ENCODE results near the gene C2orf92.

C2orf92 gene

DNA sequence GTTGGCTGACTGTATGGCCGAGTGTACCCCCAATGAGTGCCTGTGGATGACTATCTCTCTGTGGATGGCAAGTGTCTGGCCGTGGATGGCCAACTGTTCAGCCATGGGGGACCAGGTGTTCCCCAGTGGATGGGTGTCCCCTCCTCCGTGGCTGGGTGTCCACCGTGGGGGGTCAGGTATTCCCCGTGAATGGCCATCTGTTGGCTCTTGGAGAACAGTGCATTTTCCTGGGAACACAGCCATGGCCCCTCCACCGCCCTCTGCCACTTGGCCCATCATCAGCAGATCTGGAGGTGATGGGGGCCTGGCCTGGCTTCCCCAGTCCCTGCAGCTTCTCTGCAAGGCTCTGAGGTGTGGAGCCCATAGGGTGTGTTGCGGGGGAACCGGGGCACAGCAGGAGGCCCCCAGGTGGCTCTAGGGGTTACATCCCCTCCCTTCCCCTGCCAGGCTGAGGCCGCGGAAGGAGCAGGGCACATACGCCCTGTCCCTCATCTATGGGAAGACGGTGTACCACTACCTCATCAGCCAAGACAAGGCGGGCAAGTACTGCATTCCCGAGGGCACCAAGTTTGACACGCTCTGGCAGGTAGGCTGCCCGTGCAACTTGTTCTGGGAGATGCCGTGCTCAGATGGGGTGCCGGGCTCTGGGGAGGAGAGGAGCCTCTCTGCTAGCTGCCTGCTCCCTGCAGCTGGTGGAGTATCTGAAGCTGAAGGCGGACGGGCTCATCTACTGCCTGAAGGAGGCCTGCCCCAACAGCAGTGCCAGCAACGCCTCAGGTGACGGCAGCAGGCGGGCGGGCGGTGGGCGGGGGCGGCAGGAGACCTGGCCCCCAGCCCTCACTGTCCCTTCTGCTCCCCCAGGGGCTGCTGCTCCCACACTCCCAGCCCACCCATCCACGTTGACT is 63.2 kb downstream of the C2orf92 start:
- no peak for DNase-seq

DNA sequence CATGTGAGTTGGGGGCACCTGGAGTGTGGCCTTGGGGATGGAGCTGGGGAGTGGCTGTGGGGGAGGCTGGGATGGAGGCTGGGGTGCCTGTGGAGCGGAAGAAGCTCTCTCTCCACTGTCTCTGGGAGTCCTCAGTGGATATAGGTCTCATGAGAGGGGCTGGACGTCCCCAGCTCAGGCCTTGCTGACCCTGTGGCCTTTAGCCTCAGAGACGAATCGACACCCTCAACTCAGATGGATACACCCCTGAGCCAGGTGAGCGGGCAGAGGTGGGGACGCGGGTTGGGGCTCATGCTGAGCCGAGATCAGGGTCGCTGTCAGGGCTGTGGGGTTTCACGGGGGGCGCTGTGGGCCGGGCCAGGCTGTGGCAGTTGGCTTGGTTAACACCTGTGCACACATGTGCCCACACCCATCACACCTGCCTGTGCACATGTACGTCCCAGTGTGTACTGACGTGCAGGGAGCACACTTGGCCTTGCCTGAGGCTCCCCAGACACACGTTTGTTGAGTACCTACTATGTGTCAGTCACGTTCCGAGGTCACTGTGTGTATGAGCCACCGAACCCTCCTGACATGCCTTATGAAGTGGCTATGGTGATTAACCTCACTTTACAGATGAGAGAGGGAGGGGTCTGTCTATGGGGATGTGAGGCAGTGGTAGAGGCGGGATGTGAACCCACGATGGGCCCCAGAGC is 64.0 kb downstream of the C2orf92 start:
- no peak for DNase-seq

DNA sequence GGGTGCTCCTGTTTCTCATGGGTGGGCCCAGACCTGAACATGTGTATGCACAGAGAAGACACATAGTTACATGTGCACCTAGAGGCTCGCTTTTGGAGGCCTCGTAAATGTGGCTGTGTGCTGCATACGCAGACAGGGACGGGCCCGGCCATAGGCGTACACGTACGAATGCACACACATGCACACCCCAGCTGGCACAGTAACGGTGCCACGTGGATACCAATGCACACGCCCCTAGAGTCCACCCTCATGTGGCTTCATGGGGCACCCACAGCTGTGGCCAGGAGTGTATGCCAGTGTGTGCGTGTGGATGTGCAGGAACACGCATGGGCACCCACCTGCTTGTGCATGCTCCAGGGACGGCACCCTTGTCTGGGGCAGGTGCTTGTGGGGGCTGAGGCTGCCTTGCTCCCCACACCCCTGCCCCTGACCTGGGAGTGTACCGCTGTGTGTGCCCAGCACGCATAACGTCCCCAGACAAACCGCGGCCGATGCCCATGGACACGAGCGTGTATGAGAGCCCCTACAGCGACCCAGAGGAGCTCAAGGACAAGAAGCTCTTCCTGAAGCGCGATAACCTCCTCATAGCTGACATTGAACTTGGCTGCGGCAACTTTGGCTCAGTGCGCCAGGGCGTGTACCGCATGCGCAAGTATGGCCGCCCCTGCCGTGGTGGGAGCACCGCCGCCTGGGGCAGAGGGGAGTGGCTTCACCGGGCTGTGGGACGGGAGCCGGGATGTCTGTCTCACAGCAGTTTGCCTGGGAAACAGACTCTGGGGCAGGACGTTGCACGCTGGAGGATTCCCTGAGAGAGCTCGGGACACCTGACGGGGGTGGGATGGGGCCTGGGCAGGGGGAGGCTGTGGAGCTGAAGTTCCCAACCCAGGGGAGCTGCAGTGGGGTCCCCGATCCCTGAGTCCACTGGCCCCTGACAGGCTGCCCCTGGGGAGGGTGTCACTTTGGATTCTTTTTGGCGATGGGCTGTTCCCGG is 64.8 kb downstream of the C2orf92 start:
- no peak for DNase-seq

DNA sequence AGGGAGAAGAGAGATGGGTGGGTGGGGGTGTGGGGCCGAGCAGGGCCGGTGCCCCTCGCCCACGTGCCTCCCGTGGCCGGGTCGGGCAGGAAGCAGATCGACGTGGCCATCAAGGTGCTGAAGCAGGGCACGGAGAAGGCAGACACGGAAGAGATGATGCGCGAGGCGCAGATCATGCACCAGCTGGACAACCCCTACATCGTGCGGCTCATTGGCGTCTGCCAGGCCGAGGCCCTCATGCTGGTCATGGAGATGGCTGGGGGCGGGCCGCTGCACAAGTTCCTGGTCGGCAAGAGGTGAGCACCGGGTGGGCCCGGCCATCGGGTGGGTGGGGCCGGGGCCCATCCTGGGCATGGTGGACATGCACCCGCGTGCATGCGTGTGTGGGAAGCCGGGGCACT is 65.6 kb downstream of the C2orf92 start:
- no peak for DNase-seq

DNA sequence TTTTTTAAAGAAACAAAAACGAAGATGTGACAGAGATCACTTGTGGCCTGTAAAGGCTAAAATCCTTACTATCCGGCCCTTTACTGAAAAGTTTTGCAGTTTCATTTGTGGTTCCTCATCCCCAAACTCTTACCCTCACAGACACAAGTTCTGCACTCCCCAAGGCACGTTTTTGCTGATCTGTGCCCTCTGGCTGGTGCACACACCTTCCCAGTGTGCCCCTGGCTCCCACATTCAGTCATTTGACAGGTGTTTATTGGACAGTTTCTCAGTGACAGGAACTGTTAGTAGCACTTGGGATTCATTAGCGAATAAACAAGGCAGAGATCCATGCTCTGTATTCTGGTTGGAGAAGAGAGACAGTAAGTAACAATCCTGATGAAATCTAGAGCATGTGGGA is 66.7 kb downstream of the C2orf92 start:
- DNase-seq: no peak

DNA sequence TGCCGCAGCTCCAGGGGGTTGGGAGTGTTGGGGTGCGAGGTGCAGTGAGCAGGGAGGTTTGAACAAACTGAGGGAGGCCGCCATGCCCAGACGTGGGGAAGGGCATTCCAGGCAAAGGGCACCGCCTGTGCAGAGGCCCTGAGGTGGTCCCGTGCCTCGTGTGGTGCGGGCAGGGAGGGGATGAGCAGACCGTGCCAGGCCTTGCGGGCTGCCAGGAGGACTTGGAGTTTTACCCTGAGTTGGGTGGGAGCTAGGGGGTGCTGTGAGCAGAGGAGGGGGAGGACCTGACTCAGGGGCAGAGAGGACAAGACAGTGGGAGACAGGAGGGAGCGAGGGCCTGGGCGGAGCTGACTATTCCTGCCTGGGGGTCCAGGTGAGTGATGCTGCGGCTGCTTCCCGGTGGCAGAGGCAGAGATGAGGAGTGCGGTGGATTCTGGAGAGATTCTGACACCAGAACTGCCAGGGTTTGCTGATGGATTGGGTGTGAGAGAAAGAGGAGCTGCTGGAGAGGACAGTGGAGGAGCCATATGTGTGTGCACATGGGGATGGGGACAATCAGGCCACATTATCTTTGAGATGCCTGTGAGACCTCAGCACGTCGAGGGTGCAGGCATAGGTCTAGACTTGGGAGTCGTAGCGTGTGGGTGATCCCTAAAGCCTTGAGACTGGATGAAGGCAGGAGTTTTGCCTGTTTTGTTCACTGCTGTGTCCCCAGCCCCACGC is 67.3 kb downstream of the C2orf92 start:
- DNase-seq: no peak

DNA sequence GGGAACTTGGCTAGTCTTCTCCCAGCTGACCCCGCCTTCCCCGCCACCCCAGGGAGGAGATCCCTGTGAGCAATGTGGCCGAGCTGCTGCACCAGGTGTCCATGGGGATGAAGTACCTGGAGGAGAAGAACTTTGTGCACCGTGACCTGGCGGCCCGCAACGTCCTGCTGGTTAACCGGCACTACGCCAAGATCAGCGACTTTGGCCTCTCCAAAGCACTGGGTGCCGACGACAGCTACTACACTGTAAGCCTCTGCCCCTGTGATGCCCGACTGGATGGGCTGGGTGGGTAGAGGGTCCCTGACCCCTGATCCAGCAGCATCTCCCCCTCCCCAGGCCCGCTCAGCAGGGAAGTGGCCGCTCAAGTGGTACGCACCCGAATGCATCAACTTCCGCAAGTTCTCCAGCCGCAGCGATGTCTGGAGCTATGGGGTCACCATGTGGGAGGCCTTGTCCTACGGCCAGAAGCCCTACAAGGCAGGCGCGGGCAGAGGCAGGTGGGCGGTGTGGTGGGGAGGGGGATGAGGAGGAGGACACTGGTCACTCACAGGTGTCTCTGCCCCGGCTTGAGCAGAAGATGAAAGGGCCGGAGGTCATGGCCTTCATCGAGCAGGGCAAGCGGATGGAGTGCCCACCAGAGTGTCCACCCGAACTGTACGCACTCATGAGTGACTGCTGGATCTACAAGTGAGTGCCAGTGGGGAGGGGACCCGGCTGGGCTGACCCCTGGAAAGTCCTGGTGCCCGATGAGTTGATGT is 68.1 kb downstream of the C2orf92 start:
- DNase-seq: no peak

DNA sequence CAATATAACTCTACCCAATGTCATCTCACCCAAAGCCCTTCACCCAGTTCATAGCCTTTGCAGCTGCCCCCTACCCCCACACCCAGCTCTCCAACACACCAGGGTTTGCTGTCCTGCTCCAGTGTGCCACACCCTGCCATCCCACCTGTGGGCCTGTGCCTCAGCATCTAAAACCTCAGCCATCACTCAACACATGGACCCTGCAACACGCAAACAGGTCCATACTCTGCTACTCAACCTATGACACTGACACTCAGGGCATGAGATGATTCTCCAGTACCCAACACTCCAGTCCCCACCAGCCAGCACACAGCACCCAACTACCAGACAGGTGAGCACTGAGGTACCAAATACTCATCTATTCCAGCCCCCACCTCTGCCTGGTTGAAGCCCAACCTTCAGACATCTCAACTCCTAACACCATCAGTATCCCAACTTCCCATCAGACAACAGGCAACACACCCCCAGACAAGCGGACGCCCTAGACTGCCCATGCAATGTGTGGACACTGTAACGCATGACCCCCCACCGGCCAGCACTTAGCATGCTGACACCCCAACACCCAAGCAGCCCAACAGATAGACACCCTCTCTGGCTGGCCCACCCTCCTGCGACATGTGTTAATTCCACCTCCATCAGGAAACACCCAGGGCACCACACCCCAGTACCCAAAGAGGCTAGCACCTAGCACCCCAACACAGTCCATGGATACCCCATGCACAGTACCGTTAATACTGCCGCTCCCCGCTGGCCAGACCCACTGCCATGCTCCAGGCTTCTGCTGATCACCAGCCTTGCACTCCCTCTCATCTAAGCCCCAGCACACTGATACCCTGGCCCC is 68.9 kb downstream of the C2orf92 start:
- DNase-seq: no peak

DNA sequence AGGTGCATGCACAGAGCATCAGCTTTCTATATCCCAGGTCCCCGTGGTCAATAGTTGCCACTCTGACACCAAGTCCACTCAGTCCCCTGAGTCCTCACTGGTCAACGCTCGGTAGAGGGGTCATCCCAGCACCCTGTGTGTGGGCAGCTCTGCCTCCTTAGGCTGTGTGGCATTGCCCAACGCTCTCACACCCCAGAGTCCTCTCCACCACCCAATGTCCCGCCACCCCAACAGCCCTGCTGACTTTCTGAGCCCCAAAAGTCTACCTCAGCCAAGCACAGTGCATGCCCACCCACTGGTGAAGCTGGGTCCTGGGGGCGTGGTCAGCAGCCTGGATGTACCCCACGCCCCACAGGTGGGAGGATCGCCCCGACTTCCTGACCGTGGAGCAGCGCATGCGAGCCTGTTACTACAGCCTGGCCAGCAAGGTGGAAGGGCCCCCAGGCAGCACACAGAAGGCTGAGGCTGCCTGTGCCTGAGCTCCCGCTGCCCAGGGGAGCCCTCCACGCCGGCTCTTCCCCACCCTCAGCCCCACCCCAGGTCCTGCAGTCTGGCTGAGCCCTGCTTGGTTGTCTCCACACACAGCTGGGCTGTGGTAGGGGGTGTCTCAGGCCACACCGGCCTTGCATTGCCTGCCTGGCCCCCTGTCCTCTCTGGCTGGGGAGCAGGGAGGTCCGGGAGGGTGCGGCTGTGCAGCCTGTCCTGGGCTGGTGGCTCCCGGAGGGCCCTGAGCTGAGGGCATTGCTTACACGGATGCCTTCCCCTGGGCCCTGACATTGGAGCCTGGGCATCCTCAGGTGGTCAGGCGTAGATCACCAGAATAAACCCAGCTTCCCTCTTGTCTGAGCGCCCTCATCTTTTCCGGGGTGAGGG is 69.7 kb downstream of the C2orf92 start:
- DNase-seq: no peak

DNA sequence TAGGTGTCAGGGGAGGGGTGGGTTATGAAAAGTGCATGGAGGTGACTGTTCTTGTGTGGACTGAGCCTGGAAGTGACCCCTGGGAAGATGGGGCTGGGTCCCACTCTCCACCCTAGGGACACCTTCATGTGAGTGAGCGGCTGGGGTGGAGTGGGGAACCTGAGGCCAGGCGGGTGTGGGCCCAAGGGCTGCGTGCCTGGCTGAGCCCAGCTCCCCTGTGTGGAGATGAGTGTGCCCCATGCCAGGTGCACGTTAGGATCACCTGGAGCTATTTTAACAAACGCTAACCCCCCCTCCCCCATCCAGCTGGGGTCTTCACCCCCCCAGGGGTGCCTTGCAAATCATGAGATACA is 70.4 kb downstream of the C2orf92 start:
- DNase-seq: no peak

DNA sequence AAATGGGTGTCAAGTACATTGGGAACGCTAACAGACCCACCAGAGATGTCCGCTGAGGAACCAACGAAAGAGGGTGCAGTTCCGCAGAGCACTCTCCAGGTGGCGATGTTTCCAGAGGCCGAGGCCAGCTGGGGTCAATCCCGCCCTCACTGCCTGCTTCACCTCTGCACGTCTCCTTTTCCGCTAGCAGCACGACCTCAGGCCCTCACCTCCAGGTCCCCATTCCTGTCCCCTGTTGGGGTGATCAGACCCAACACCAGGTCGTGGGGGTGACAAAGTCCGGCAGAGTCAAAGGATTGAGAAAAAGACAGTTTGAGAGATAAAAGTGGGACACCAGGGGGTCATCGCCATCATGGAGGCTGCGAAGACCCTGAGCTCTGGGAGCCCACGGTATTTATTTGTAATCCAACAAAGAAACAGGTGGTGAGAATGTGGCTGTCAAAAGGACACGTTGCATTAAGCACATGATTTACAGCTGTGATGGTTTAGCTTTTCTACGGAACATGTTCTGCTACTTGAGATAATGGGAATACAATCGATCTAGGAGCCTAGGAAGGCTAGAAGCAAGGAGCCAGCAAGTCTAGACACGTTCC is 71.2 kb downstream of the C2orf92 start:
- peak in 4 of 6 experiments; percentile 11 to 21 (median 20) for DNase-seq

DNA sequence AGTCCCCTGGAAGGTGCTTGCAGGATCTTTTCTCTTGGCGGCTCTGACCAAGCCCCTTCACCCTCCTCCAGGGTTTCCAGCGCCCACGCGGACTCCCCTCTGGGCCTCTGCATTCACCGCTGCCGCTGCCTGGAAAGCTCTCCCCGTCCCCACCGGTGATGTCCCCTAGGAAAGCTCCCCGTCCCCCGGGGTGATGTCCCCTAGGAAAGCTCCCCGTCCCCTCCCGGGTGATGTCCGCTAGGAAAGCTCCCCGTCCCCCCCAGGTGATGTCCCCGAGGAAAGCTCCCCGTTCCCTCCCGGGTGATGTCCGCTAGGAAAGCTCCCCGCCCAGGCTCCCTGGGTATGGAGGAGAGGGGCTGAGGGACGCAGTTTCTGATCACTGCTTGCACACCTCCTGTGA is 71.7 kb downstream of the C2orf92 start:
- no peak for DNase-seq

DNA sequence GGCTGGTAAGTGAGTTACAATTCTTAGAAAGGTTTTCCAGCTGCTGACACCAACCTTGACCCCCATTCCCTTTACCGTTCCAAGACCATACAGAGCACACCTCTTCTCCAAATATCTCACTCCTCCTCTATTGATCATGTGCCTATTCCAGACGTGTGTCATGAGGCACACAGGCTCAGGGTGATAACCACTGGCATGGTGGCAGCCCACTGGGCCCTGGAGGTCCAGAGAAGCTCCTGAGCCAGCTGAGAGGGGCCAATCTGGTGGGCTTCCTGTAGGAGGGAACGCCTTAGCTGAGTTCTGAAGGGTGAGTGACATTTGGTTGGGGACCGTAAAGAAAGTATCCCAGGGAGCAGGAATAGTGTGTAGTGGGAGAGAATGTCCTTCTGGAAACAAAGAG is 72.2 kb downstream of the C2orf92 start:
- no peak for DNase-seq

DNA sequence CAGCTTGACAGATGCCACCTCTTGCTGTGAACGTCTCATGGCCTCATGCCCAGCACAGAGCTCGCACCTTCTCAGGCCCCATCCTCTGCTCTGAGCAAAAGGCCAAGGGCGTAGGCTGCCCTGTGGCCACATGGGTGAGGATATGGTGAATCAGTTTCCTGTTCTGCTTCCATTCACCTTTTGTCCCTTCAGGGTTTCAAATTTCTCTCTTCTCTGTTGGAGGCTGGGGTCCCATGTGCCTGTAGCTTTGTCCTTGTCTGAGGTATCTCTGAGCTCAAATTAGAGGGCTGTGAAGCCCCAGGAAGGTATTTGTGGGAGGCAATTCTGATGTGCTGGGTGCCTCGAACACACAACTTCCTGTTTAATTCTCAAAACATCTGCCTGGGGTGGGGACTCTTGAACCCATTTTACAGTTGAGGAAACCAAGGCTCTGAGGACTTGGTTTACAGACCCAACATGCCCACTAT is 72.9 kb downstream of the C2orf92 start:
- DNase-seq: no peak

DNA sequence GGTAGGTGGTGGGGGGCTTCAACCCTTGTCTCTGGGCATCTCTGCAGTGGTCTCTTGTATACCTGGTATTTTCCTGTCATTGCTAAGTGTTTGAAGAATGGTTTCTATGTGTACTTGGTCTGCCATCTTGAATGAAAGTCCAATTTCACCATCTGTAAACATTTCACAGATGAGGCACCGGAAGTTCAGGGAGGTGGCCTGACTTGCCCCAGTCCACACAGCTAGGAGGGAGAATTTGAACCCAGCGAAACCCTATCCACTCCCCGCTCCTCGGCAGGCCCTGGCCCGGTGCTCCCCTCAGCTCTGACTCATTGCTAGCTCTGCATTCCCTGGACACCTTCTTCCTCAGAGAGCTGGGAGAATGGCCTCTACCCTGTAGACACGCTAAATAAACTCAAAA is 74.4 kb downstream of the C2orf92 start:
- DNase-seq: no peak

DNA sequence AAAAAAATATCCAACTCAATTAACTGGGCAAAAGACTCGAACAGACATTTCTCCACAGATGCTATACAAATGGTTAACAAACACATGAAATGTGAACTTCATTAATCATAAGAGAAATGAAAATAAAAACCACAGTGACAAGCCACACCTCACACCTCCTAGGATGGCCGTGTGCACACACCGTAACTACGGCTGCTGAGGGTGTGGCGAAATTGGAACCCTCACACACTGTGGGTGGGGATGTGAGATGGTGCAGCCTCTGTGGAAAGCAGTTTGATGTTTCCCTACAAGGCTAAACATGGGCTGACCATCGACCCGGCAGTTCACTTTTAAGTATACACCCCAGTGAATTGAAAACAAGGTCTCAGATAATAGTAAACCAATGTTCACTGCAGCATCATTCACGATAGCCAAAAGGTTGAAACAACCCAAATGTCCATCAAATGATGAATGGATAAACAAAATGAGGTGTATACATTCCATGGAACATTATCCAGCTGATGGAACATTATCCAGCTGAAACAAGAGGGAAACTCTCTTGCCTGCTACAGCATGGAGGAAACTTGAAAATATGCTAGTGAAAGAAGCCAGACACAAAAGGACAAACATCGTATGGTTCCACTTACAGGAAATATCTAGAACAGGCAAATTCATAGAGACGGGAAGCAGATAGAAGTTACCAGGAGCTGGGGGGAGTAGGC is 76.1 kb downstream of the C2orf92 start:
- no peak for DNase-seq

DNA sequence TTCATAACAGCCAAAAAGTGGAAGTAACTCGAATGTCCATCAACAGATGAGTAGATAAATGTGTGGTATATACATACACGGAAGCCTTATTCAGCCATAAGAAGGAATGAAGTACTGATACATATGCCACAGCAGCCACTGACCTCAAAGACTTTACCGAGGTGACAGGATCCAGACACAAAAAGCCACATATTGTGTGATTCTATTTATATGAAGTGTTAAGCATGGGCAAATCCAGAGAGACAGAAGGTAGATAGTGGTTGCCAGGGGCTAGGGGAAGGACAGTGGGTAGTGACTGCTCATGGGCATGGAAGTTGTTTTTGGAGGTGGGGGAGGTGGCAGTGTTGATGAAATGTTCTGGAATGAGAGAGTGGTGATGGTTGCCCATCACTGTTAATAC is 77.8 kb downstream of the C2orf92 start:
- DNase-seq: no peak

DNA sequence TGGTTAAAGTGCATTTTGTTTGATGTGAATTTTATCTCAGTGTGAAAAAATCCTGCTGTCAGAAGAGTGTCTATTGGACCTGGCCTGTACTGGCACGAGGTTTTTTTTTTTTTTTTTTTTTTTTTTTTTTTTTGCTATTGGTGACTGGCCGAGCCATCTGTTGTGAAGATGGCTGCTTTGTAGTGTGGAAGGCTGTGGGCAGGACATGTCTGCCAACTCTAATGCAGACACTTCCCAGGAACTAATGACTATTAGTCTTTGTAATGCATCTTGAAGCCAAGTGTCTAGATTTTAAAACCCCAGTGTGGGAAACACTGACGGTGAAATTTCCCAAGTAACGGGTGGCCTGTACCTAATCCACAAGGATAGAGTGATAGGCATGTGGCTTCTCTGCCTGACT is 78.2 kb downstream of the C2orf92 start:
- DNase-seq: no peak

DNA sequence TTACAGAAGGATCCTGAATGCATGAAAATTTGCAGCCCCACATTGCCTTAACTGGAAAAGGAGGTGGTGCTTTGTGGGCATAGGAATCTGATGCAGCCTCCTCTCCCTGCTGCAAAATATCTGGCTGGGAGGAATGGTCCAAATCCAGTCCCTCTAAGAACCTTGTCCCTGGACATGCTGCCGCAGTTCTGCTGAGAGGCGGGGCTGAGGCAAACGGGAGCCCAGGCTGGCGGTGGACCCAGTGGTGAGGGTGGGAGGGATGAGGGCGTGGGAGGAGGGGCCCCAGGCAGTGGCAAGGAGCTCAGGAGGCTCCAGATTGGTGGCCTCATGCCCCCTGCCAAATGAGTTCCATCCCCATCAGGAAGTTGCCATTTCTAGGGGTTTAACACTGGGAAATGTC is 80.1 kb downstream of the C2orf92 start:
- DNase-seq: no peak

All from stimulated activated naive CD4-positive, alpha-beta T cell (primary cell).